Rectal smooth muscle tissue (tissue), 1 donor: ENCODE results near the gene TPCN1.
A peak's percentile ranks its signal among the peaks of the same experiment; 100 is the strongest.

Experiments
- H3K27ac ChIP-seq: one replicate; pipeline ENCODE4 v1.7.0; 2013; ENCODE audit warnings: low read depth, low read length, inconsistent platforms
- H3K27me3 ChIP-seq: one replicate; pipeline ENCODE4 v1.7.0; 2013; ENCODE audit warnings: low read length; ENCODE audit not compliant: control insufficient read depth, insufficient read depth
- H3K36me3 ChIP-seq: one replicate; pipeline ENCODE4 v1.7.0; 2013; ENCODE audit warnings: low read length; ENCODE audit not compliant: control insufficient read depth, insufficient read depth
- H3K4me1 ChIP-seq: one replicate; pipeline ENCODE4 v1.7.0; 2013; ENCODE audit warnings: low read length; ENCODE audit not compliant: control insufficient read depth, insufficient read depth
- H3K4me3 ChIP-seq: one replicate; pipeline ENCODE4 v1.7.0; 2013; ENCODE audit warnings: low read length
- H3K9ac ChIP-seq: one replicate; pipeline ENCODE4 v1.7.0; 2013; ENCODE audit warnings: low read length

Gene TPCN1

GRCh38 chr12:113325916-113326315 is 104.7 kb downstream of the TPCN1 start:
- H3K4me1 ChIP-seq = no peaks in the 10 kb centered on the region
- H3K27ac ChIP-seq = no peak overlapping the region
- H3K27me3 ChIP-seq = no peaks in the 10 kb centered on the region
- H3K36me3 ChIP-seq = peaks cover 5% of the 10 kb centered on the region
- H3K4me3 ChIP-seq = no peak overlapping the region
- no peak overlapping the region for H3K9ac ChIP-seq

DNA sequence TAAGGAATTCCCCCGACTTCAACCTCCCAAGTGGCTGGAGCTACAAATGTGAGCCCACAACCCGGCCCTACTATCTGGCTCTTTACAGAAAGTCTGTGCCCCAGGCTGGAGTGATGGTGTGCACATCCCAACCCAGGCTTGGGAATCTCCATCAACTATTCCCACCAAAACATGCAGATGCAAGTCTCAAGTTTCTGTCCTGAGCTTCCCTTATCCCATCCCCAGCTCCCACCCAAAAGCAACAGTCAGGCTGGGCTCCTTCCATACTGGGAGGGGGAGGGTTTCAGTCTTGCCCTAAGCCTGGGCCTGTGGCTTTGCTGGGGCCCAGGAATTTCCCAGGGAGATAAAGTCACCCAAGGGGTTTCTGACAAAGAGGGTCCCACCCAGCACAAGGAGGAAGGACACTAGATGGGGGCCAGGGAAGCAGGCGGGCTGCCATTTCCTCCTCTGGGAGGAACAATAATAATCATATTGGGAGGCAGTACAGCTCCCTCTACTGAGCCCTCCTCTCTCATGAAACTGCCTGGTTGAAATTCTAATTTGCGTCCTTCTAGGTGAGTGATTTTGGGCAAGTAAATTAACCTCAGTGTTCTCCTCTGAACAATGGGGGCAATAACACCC is 105.6 kb downstream of the TPCN1 start:
- H3K4me1 ChIP-seq = no peaks in the 10 kb centered on the region
- H3K9ac ChIP-seq = no peak overlapping the region
- H3K27me3 ChIP-seq = no peaks in the 10 kb centered on the region
- no peak overlapping the region for H3K4me3 ChIP-seq
- H3K36me3 ChIP-seq = peaks cover 3% of the 10 kb centered on the region
- no peak overlapping the region for H3K27ac ChIP-seq

GRCh38 chr12:113328368-113328889 is 107.2 kb downstream of the TPCN1 start:
- Histone ChIP-seq H3K4me1 (no peaks in the 10 kb centered on the region), H3K9ac (no peak overlapping the region), H3K27ac (no peak overlapping the region), H3K4me3 (no peak overlapping the region), H3K36me3 (peaks cover 3% of the 10 kb centered on the region), H3K27me3 (no peaks in the 10 kb centered on the region)

DNA sequence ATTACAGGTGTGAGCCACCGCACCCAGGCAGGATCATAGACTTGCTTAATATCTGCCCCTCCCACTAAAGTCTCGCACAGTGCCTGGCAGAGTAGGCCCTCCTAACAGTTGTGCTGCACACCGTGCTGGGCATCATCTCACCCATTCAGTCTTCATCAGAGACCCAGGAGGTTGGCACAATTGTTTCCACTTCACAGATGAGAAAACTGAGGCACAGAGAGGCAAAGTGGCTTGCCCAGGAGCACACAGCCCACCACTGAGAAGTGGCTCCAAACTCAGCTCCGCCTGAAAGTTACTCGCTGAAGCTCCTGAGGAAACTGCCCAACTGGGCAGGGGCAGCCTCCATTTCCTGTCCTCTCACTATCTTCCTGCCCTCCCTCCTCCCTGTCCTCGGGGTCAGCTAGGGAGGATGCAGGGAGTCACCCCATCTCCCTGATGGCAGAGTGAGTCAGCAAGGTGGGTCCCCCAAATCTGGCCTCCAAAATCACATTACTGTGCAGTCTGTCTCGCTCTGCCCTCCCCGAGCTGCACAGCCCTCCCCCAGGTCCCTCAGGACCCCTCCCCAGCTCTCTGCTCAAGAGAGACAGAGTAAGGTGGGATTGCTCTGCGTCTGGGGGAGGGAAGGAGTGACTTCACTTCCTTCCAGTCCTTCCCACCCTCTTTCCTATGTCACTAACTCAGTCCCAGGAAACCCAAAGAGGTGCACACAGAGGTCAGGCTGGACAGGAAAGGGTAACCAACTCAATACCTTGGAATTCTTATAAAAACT is 107.9 kb downstream of the TPCN1 start:
- Histone ChIP-seq H3K4me3 (no peak overlapping the region), H3K36me3 (peaks cover 3% of the 10 kb centered on the region), H3K4me1 (no peaks in the 10 kb centered on the region), H3K27me3 (no peaks in the 10 kb centered on the region), H3K27ac (no peak overlapping the region), H3K9ac (no peak overlapping the region)

DNA sequence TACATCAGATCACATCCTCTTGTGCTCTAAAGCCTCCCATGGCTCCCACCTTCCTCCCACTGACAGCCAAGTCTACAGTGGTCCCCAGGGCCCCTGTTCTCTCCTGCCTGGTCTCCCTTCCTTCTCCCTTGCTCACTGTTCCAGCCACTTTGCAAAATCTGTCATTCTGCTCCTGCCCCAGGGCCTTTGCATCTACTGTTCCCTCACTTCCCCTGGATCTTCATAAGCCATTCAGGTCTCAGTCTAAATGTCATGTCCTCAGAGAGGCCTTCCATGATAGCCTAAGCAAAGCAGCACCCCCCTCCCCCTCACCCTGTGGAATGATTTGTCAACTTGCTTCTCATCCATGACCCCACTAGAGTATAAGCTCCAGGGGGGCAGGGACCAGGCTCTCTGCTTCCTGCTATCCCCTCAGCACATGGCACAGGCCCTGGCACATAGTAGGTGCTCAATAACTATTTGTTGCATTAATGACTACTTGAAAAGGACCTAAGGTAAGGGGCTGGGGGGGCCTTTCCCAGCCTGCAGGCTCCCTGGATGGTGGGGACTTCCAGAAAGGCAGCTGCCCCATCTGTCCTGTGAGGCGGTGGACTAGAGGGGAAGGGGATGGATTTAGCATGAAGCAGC is 108.6 kb downstream of the TPCN1 start:
- Histone ChIP-seq H3K9ac (no peak overlapping the region), H3K27ac (no peak overlapping the region), H3K4me1 (no peaks in the 10 kb centered on the region), H3K4me3 (no peak overlapping the region), H3K27me3 (no peaks in the 10 kb centered on the region), H3K36me3 (peaks cover 3% of the 10 kb centered on the region)

DNA sequence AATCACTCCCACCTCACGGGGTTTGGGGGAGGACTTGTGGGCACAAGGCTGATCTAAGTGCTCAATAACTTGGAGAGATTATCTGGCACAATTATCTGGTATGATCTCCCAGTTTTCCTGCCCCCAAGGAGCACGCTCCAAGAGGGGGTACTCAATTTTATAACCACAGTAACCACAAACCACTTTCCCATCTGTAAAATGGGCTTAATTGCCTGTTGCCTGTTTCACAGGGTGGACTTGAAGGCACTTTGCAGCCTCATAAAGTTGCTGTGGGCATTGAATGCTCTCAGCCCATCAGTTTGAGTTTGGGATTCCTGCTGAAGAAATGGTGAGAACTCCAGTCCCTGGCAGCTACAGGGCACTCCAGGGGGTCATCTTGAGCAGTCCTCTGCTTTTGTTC is 109.2 kb downstream of the TPCN1 start:
- H3K9ac ChIP-seq = no peak overlapping the region
- H3K27me3 ChIP-seq = no peaks in the 10 kb centered on the region
- H3K4me1 ChIP-seq = no peaks in the 10 kb centered on the region
- no peak overlapping the region for H3K27ac ChIP-seq
- peaks cover 3% of the 10 kb centered on the region for H3K36me3 ChIP-seq
- H3K4me3 ChIP-seq = no peak overlapping the region

DNA sequence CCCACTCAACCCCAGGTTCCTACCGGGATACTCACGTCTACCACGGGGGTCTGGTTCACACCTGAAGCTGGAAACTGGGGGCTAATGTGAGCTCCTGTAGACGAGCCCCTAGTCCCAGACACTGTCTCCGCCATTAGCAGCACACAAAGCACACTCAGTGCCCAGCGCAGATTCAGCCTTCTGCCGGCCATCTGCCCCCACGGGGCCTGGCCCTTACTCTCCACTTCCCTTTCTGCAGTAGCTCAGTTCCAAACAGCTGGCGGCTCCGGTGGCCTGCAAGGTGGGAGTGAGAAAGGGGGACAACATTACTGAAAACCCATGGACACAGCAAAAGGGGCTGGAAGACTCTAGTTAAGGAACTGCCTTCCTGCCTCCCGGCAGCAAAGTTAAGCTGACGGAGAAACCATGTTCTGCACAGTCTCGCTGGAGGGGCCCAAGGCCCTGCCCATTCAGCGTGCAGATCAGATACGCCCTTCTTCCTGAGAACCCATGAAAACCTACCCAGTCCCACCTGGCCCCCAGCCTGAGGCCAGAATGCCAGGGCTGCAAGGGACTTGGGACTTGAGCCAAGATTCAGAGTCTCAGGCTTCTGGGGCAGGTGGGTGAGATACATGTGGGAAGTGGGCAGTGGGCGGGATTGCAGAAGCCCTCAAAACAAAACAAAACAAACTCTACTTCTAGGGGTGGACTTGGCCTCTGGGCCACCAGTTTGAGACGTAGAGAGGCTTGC is 111.6 kb downstream of the TPCN1 start:
- no peak overlapping the region for H3K27ac ChIP-seq

GRCh38 chr12:113333418-113333750 is 112.1 kb downstream of the TPCN1 start:
- H3K36me3 ChIP-seq = peaks cover 3% of the 10 kb centered on the region
- no peak overlapping the region for H3K4me3 ChIP-seq
- no peak overlapping the region for H3K27ac ChIP-seq
- no peaks in the 10 kb centered on the region for H3K4me1 ChIP-seq
- H3K9ac ChIP-seq = no peak overlapping the region
- no peaks in the 10 kb centered on the region for H3K27me3 ChIP-seq

More for the DNA sequence above, 111.6 kb downstream of the TPCN1 start:
- Histone ChIP-seq H3K4me3 (peak overlapping the region; percentile 2), H3K27me3 (no peaks in the 10 kb centered on the region), H3K4me1 (no peaks in the 10 kb centered on the region), H3K9ac (no peak overlapping the region), H3K36me3 (peaks cover 3% of the 10 kb centered on the region)

GRCh38 chr12:113333877-113334785 is 112.9 kb downstream of the TPCN1 start:
- Histone ChIP-seq H3K9ac (peak overlapping the region; percentile 50), H3K27me3 (no peaks in the 10 kb centered on the region), H3K4me1 (no peaks in the 10 kb centered on the region), H3K4me3 (peak overlapping the region; percentile 85), H3K27ac (peak overlapping the region; percentile 47), H3K36me3 (peaks cover 3% of the 10 kb centered on the region)

DNA sequence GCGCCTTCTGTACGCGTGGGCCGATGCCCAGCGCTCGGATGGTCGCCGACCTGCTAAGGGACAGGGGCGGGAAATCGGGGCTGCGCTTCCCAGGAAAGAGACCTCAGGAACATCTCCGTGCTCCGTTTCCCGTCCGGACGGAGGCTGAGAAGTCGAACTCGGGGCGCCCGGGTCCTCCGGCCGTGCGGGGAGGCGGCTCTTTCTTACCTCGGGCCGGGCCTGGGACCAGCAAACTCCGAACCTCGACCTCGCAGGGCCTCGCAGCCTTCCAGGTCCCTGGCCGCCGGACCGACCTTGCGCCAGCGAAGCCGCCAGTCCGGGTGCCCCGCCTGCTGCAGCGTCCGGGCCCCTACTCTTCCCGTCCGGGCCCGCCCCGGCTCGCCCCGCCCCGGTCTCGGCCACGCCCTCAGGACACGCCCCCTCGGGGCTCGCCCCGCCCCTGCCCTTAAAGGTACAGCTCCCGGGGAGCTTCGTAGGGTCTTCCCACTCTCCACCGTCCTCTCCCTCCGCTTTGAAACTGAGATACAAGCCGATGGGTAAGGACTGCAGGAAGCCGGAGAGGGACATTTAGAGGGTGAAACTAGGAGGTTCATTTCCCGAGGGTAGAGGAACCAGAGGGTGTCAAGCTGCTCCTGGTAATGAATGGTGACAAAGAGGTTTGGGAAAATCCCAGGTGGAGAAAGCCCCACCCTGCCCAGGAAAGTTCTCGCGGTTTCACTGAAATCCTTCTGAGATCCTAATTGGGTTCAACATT is 113.7 kb downstream of the TPCN1 start, which contains the start of gene SLC8B1:
Gene SLC8B1, minus strand, starts transcription at position 324 of the 754 bp plus-strand sequence. CDS start 2,231 bp downstream, outside the sequence.
- Histone ChIP-seq H3K4me1 (no peaks in the 10 kb centered on the region), H3K27ac (peak within 1 kb of the TSS; percentile 47)

GRCh38 chr12:113339540-113339939 is 118.3 kb downstream of the TPCN1 start:
- H3K27ac ChIP-seq = no peak overlapping the region
- no peaks in the 10 kb centered on the region for H3K36me3 ChIP-seq
- no peak overlapping the region for H3K4me3 ChIP-seq
- no peaks in the 10 kb centered on the region for H3K4me1 ChIP-seq
- no peak overlapping the region for H3K9ac ChIP-seq
- H3K27me3 ChIP-seq = no peaks in the 10 kb centered on the region

More for the DNA sequence above, 113.7 kb downstream of the TPCN1 start, which contains the start of gene SLC8B1:
- Histone ChIP-seq H3K27me3 (no peaks in the 10 kb centered on the region), H3K36me3 (peaks cover 3% of the 10 kb centered on the region), H3K4me3 (peak within 1 kb of the TSS; percentile 85), H3K9ac (peak within 1 kb of the TSS; percentile 50)
